ENCODE measurements around the gene DNAL1. TPM values are rescaled to one million over a fixed set of nuclear protein-coding genes. Genes with fewer than 3 reads are reported as not detected.

DNAL1 gene, protein sequence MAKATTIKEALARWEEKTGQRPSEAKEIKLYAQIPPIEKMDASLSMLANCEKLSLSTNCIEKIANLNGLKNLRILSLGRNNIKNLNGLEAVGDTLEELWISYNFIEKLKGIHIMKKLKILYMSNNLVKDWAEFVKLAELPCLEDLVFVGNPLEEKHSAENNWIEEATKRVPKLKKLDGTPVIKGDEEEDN
- total RNA-seq (2021) (25.5 and 28.1 TPM in 2 replicates), Bru-seq, nascent RNA (percentile 61 among the genes with signal in this experiment), BruChase-seq, experiment 1, labeled RNA remaining after a 2-hour chase (percentile 71 among the genes with signal in this experiment), BruChase-seq, experiment 2, labeled RNA remaining after a 6-hour chase (percentile 78 among the genes with signal in this experiment)
- long read RNA-seq, full-length matches to known transcripts = 12 of 19 reads
- long read RNA-seq, partial matches to known transcripts = 1 of 19 reads
- long read RNA-seq, other reads (novel, unspliced or antisense) = 6 of 19 reads

DNA sequence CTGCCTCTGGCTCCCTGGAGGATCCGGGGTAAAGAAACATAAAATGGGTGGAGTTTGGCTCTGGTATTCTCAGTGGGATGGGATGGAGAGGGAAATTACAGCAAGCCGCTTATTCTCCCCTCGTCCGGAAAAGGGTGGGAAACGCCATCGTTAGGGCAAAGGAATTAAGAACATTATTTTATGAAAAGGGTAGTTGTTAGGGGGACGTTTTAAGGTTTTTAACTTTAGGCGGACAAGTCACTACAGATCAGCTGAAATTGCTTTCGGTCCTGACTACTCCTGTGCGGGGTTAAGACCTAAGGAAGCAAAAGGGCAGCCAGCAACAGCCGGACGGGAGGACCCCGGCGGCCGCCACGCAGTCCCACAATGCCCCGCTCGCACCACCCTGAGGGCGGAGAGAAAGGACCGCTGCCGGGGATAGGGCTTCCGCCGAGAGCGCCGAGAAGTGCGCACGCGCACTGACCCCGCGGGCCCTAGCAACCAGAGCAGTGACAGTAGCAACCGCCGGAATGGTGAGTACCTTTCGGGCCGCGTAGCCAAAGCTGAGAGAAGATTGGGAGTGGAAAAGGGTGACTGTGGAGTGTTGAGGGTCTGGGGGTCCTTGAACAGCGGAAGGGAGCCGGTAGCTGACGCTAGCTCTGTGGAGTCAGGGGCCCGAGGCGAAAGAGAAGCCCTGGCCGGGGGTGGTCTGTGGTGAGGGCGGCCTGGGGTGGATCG is at the start of gene DNAL1:
Gene DNAL1 (plus strand): TSS at position 456 of the 717 bp plus-strand sequence. CDS start 54 bp downstream, at position 510.
- H3K9me3 ChIP-seq (ENCODE audit: low read depth, low read length, poor library complexity, severe bottlenecking) = no peaks in the 10 kb centered on the region
- CTCF ChIA-PET = no interaction called here
- H3K36me3 ChIP-seq (ENCODE audit: insufficient read depth, low read length, poor library complexity, severe bottlenecking) = no peaks in the 10 kb centered on the region
- peak within 1 kb of the TSS; percentile 74 for H3K27ac ChIP-seq (ENCODE audit: low read depth, low read length, poor library complexity, severe bottlenecking)
- BruUV-seq (replicated peaks) = no TSS peak
- H3K4me1 ChIP-seq (ENCODE audit: insufficient read depth, low read length, poor library complexity, severe bottlenecking) = no peaks in the 10 kb centered on the region
- no peaks in the 10 kb centered on the region for H3K27me3 ChIP-seq (replicated peaks; ENCODE audit: insufficient read depth, low read depth, low read length, poor library complexity)
- intact Hi-C loops (cut with micrococcal nuclease; ENCODE audit: unreplicated experiment) = no loop called here
- TF ChIP-seq, protein P1, sequence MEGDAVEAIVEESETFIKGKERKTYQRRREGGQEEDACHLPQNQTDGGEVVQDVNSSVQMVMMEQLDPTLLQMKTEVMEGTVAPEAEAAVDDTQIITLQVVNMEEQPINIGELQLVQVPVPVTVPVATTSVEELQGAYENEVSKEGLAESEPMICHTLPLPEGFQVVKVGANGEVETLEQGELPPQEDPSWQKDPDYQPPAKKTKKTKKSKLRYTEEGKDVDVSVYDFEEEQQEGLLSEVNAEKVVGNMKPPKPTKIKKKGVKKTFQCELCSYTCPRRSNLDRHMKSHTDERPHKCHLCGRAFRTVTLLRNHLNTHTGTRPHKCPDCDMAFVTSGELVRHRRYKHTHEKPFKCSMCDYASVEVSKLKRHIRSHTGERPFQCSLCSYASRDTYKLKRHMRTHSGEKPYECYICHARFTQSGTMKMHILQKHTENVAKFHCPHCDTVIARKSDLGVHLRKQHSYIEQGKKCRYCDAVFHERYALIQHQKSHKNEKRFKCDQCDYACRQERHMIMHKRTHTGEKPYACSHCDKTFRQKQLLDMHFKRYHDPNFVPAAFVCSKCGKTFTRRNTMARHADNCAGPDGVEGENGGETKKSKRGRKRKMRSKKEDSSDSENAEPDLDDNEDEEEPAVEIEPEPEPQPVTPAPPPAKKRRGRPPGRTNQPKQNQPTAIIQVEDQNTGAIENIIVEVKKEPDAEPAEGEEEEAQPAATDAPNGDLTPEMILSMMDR (conservative IDR thresholded peaks at IDR 0.05; ENCODE audit: low read depth, low read length) = no peak
- TF ChIP-seq EZH2 (IDR thresholded peaks at IDR 0.05; ENCODE audit: borderline replicate concordance, low read depth, low read length, poor library complexity, severe bottlenecking) = no peak
- peak; percentile 94 for DNase-seq (ENCODE audit: low spot score)
- POLR2A ChIA-PET (ENCODE audit: low non-redundant PET) = interaction anchor here (0.9 kb wide), 1 partner anchor 183 kb away, joined by 4 read pairs; no protein-coding TSS in a partner anchor
- peak within 1 kb of the TSS; percentile 83 for H3K4me3 ChIP-seq (ENCODE audit: low read depth, low read length, poor library complexity, severe bottlenecking)

DNA sequence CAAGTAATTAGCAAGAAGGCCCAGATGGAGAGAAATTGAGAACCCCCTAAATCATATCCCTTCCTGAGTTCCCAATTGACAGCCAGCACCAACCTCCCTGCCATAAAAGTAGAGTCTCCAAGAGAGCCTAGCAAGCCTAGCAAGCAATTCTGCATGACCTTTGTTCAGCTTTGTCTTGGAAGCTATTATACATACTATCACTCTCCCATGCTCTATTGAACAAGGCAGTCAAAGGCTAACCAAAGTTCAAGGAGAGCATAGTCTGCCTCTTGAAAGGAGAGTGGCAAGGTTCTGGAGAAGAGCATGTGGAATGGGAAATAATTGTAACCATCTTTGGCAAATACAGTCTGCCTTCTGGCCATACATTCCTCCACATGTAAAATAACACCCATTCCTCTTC is 45.3 kb upstream of the DNAL1 start:
- no peak overlapping the region for H3K4me3 ChIP-seq (ENCODE audit: low read depth, low read length, poor library complexity, severe bottlenecking)

DNA sequence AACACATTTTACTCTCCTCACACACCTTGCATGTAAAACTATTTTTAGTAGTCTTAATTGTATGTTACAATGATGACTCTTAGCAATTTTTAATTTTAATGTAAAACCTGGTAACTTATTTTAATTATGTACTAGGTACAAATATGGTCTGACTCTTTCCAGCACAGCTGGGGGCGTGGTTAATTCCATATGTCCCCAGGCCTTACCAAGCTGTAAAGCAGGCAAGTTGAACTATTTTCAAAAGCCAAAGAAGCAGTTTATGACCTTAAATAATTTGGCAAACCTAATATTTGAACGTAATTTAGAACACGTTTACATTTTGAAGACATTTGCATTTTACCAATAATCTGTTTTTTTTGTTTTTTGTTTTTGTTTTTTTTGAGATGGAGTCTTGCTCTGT is 41.8 kb upstream of the DNAL1 start:
- H3K27ac ChIP-seq (ENCODE audit: low read depth, low read length, poor library complexity, severe bottlenecking) = no peak overlapping the region
- no peaks in the 10 kb centered on the region for H3K27me3 ChIP-seq (replicated peaks; ENCODE audit: insufficient read depth, low read depth, low read length, poor library complexity)
- intact Hi-C loops (cut with micrococcal nuclease; ENCODE audit: unreplicated experiment) = no loop called here
- POLR2A ChIA-PET (ENCODE audit: low non-redundant PET) = no interaction called here
- DNase-seq (ENCODE audit: low spot score) = no peak
- no TSS peak for BruUV-seq (replicated peaks)
- CTCF ChIA-PET = no interaction called here
- H3K4me3 ChIP-seq (ENCODE audit: low read depth, low read length, poor library complexity, severe bottlenecking) = no peak overlapping the region
- no peaks in the 10 kb centered on the region for H3K4me1 ChIP-seq (ENCODE audit: insufficient read depth, low read length, poor library complexity, severe bottlenecking)
- H3K36me3 ChIP-seq (ENCODE audit: insufficient read depth, low read length, poor library complexity, severe bottlenecking) = no peaks in the 10 kb centered on the region
- no peak for TF ChIP-seq EZH2 (IDR thresholded peaks at IDR 0.05; ENCODE audit: borderline replicate concordance, low read depth, low read length, poor library complexity, severe bottlenecking)
- TF ChIP-seq, protein P1 (conservative IDR thresholded peaks at IDR 0.05; ENCODE audit: low read depth, low read length) = no peak
- no peaks in the 10 kb centered on the region for H3K9me3 ChIP-seq (ENCODE audit: low read depth, low read length, poor library complexity, severe bottlenecking)

More for the DNA sequence above, 45.3 kb upstream of the DNAL1 start:
- POLR2A ChIA-PET (ENCODE audit: low non-redundant PET) = no interaction called here
- H3K9me3 ChIP-seq (ENCODE audit: low read depth, low read length, poor library complexity, severe bottlenecking) = no peaks in the 10 kb centered on the region
- TF ChIP-seq, protein P1 (conservative IDR thresholded peaks at IDR 0.05; ENCODE audit: low read depth, low read length) = no peak
- intact Hi-C loops (cut with micrococcal nuclease; ENCODE audit: unreplicated experiment) = no loop called here
- no peaks in the 10 kb centered on the region for H3K4me1 ChIP-seq (ENCODE audit: insufficient read depth, low read length, poor library complexity, severe bottlenecking)
- no peaks in the 10 kb centered on the region for H3K36me3 ChIP-seq (ENCODE audit: insufficient read depth, low read length, poor library complexity, severe bottlenecking)
- H3K27ac ChIP-seq (ENCODE audit: low read depth, low read length, poor library complexity, severe bottlenecking) = no peak overlapping the region
- DNase-seq (ENCODE audit: low spot score) = no peak
- CTCF ChIA-PET = no interaction called here
- H3K27me3 ChIP-seq (replicated peaks; ENCODE audit: insufficient read depth, low read depth, low read length, poor library complexity) = no peaks in the 10 kb centered on the region
- no TSS peak for BruUV-seq (replicated peaks)

All from A673 (cell line).